Gastrocnemius medialis (tissue), 4 donors: ENCODE measurements around the gene MYOM3. TPM values are rescaled to one million over a fixed set of nuclear protein-coding genes. Genes with fewer than 3 reads are reported as not detected.

Source experiments
- ATAC-seq, 2 donors: fragments of 150-250 bp; one replicate each; pipeline ENCODE4 v1.9.1; 2016
- DNase-seq, 2 donors: peaks; one replicate each; pipeline ENCODE4 v3.0.0-alpha.2; 2019
- H3K27ac ChIP-seq, 4 donors: fragments of 200-600 bp; sonication (generic); 1 replicate in 1 of 4; 2 replicates in 3 of 4; pipeline ENCODE4 v1.5.1; 2016 to 2018; ENCODE audit warnings: mild to moderate bottlenecking in 2 of 4, moderate library complexity in 1 of 4
- H3K27me3 ChIP-seq, 3 donors: fragments of 200-600 bp; sonication (generic) in 2 of 3; 1 replicate in 1 of 3; 2 replicates in 2 of 3; pipeline versions ENCODE4 v1.5.1 to v1.6.0; 2016 to 2019; ENCODE audit warnings: mild to moderate bottlenecking in 1 of 3, moderate library complexity in 1 of 3
- H3K36me3 ChIP-seq, 2 donors: fragments of 200-600 bp; sonication (generic) in 1 of 2; one replicate each; pipeline ENCODE4 v1.5.1; 2017 to 2018
- H3K4me1 ChIP-seq, 2 donors: fragments of 200-600 bp; sonication (generic) in 1 of 2; one replicate each; pipeline ENCODE4 v1.5.1; 2016 to 2017; ENCODE audit warnings: mild to moderate bottlenecking in 2 of 2
- H3K4me3 ChIP-seq, 4 donors: fragments of 200-600 bp; sonication (generic) in 3 of 4; 1 replicate in 1 of 4; 2 replicates in 3 of 4; pipeline ENCODE4 v1.5.1; 2016 to 2019; ENCODE audit warnings: mild to moderate bottlenecking in 2 of 4
- H3K9me3 ChIP-seq, 3 donors: fragments of 200-600 bp; sonication (generic) in 2 of 3; 1 replicate in 1 of 3; 2 replicates in 2 of 3; pipeline ENCODE4 v1.5.1; 2016 to 2019
- CTCF ChIP-seq, 5 experiments: fragments of 450-650 bp in 3 of 5; fragments of 200-600 bp in 2 of 5; sonication (generic) in 2 of 5; IDR thresholded peaks in 4 of 5; conservative IDR thresholded peaks in 1 of 5; 1 replicate in 4 of 5; 2 replicates in 1 of 5; pipeline ENCODE4 v1.5.1; 2016 to 2019; ENCODE audit warnings: antibody characterized with exemption in 5 of 5, mild to moderate bottlenecking in 3 of 5, moderate library complexity in 3 of 5
- POLR2A ChIP-seq, 2 donors: fragments of 450-650 bp; IDR thresholded peaks; one replicate each; pipeline ENCODE4 v1.6.1; 2017; ENCODE audit warnings: antibody characterized with exemption in 2 of 2, mild to moderate bottlenecking in 2 of 2, moderate library complexity in 2 of 2
- in situ Hi-C, 4 donors: fragments of 200-750 bp; cut with MboI; loops; one replicate each; pipeline versions ENCODE4 v1.15.0 to v1.8.0; 2017; ENCODE audit warnings: low sequenced_read_pairs in 4 of 4
- intact Hi-C: fragments of 100-400 bp; cut with DNase I; formaldehyde crosslinking; loops from one replicate; pipeline ENCODE4 v1.15.1; 2023; ENCODE audit warnings: low total_unique reads
- total RNA-seq, 4 donors: library from RNA; depleted of rRNA; stranded (reverse); fragments of >200 nt; gene quantifications; one replicate each; pipeline versions ENCODE4 v1.1.0 to v1.2.3, GENCODE V29; 2016

Gene MYOM3
- total RNA-seq, 4 donors from 2014 or later = 114 to 266 (median 184) TPM

GRCh38 chr1:24134376-24134775, 22.4 kb upstream of the MYOM3 start:
- no peaks in the 10 kb centered on the region for H3K4me1 ChIP-seq
- TF ChIP-seq CTCF (IDR thresholded peaks at IDR 0.05 in 4 of 5, conservative IDR thresholded peaks at IDR 0.05 in 1 of 5) (no peak), POLR2A (IDR thresholded peaks at IDR 0.05) (no peak)
- intact Hi-C loops = no loop called here
- no peak overlapping the region for H3K4me3 ChIP-seq
- in situ Hi-C loops = no loop called here
- DNase-seq = no peak
- no peaks in the 10 kb centered on the region for H3K9me3 ChIP-seq
- ATAC-seq = no peak
- no peaks in the 10 kb centered on the region for H3K27me3 ChIP-seq
- H3K36me3 ChIP-seq = no peaks in the 10 kb centered on the region
- no peak overlapping the region for H3K27ac ChIP-seq

- no peak overlapping the region for H3K4me3 ChIP-seq
- in situ Hi-C loops = no loop called here
- no peaks in the 10 kb centered on the region for H3K36me3 ChIP-seq
- no peak overlapping the region for H3K27ac ChIP-seq
- intact Hi-C loops = no loop called here
- no peaks in the 10 kb centered on the region for H3K9me3 ChIP-seq
- TF ChIP-seq POLR2A (IDR thresholded peaks at IDR 0.05) (no peak), CTCF (IDR thresholded peaks at IDR 0.05 in 4 of 5, conservative IDR thresholded peaks at IDR 0.05 in 1 of 5) (no peak)
- no peaks in the 10 kb centered on the region for H3K4me1 ChIP-seq
- ATAC-seq (no peak), DNase-seq (no peak)
- no peaks in the 10 kb centered on the region for H3K27me3 ChIP-seq
These were observed 21.9 kb upstream of the MYOM3 start for GRCh38 chr1:24133819-24134218.

GRCh38 chr1:24130385-24130784, 18.4 kb upstream of the MYOM3 start:
- H3K27me3 ChIP-seq = no peaks in the 10 kb centered on the region
- peaks cover 11 to 17% of the 10 kb centered on the region in 2 donors for H3K4me1 ChIP-seq
- H3K27ac ChIP-seq = no peak overlapping the region
- DNase-seq (no peak), ATAC-seq (no peak)
- intact Hi-C loops (no loop called here), in situ Hi-C loops (no loop called here)
- H3K9me3 ChIP-seq = no peaks in the 10 kb centered on the region
- no peak overlapping the region for H3K4me3 ChIP-seq
- TF ChIP-seq CTCF (IDR thresholded peaks at IDR 0.05 in 4 of 5, conservative IDR thresholded peaks at IDR 0.05 in 1 of 5) = no peak
- TF ChIP-seq POLR2A (IDR thresholded peaks at IDR 0.05) = no peak
- no peaks in the 10 kb centered on the region for H3K36me3 ChIP-seq

GRCh38 chr1:24127801-24128363, 15.9 kb upstream of the MYOM3 start:
- ATAC-seq = no peak
- in situ Hi-C loops = no loop called here
- Histone ChIP-seq H3K36me3 (no peaks in the 10 kb centered on the region), H3K27me3 (no peaks in the 10 kb centered on the region), H3K9me3 (no peaks in the 10 kb centered on the region), H3K27ac (peak overlapping the region in 3 of 4 donors; percentile 74 to 87 (median 82)), H3K4me1 (peaks cover 11 to 18% of the 10 kb centered on the region in 2 donors), H3K4me3 (no peak overlapping the region)
- no peak for DNase-seq
- intact Hi-C loops = no loop called here
- TF ChIP-seq CTCF (IDR thresholded peaks at IDR 0.05 in 4 of 5, conservative IDR thresholded peaks at IDR 0.05 in 1 of 5) = no peak
